ENCODE results near the gene TFR2. TPM values are rescaled to one million over a fixed set of nuclear protein-coding genes. Genes with fewer than 3 reads are reported as not detected.
A peak's percentile ranks its signal among the peaks of the same experiment; 100 is the strongest.

TFR2 gene
- total and polyA plus RNA-seq, 9 of the 15 experiments (the other 6 are each of a cell fraction or from before 2014, with no cell fraction given), result 3.8 to 123 (median 51.1) TPM

GRCh38 chr7:100585511-100586265 lies 55.7 kb downstream of the TFR2 start, which contains the start of gene LRCH4 (continued):
- TF ChIP-seq RERE (CRISPR knock-in tag; IDR thresholded peaks at IDR 0.05; ENCODE audit: borderline replicate concordance) (no peak), IFI16 (CRISPR knock-in tag; IDR thresholded peaks at IDR 0.05) (no peak), ZNF436 (CRISPR knock-in tag; IDR thresholded peaks at IDR 0.05) (no peak), SNAPC5 (CRISPR knock-in tag; IDR thresholded peaks at IDR 0.05) (peak; percentile 57; the same call in 1 of the 2 replicates), ZSCAN32 (CRISPR knock-in tag; IDR thresholded peaks at IDR 0.05) (no peak), ZNF707 (CRISPR knock-in tag; conservative IDR thresholded peaks at IDR 0.05) (no peak), POLR3A (IDR thresholded peaks at IDR 0.05; ENCODE audit: borderline replicate concordance, extremely low read depth, insufficient read depth, insufficient read length) (no peak), KLF16 (IDR thresholded peaks at IDR 0.05) (peak; percentile 91; the same call in 1 of the 2 replicates), ZNF41 (CRISPR knock-in tag; conservative IDR thresholded peaks at IDR 0.05) (0 out of 2 replicates have a peak, but pooled peaks have one; percentile 27), HDAC8 (tag; IDR thresholded peaks at IDR 0.05) (0 out of 2 replicates have a peak, but pooled peaks have one; percentile 30), SMAD1 (IDR thresholded peaks at IDR 0.05; ENCODE audit: low read depth, low read length, partially characterized antibody) (no peak), CBFB (CRISPR knock-in tag; IDR thresholded peaks at IDR 0.05) (no peak), PYGO2 (tag; IDR thresholded peaks at IDR 0.05) (no peak), PHF8 (IDR thresholded peaks at IDR 0.05; ENCODE audit: borderline replicate concordance, low read length) (peak; percentile 98), ZBTB2 (IDR thresholded peaks at IDR 0.05) (0 out of 2 replicates have a peak, but pooled peaks have one; percentile 21), NR2C1 (IDR thresholded peaks at IDR 0.05) (no peak), NR2C1 (tag; IDR thresholded peaks at IDR 0.05) (0 out of 2 replicates have a peak, but pooled peaks have one; percentile 3)
- TF ChIP-seq, protein P1, sequence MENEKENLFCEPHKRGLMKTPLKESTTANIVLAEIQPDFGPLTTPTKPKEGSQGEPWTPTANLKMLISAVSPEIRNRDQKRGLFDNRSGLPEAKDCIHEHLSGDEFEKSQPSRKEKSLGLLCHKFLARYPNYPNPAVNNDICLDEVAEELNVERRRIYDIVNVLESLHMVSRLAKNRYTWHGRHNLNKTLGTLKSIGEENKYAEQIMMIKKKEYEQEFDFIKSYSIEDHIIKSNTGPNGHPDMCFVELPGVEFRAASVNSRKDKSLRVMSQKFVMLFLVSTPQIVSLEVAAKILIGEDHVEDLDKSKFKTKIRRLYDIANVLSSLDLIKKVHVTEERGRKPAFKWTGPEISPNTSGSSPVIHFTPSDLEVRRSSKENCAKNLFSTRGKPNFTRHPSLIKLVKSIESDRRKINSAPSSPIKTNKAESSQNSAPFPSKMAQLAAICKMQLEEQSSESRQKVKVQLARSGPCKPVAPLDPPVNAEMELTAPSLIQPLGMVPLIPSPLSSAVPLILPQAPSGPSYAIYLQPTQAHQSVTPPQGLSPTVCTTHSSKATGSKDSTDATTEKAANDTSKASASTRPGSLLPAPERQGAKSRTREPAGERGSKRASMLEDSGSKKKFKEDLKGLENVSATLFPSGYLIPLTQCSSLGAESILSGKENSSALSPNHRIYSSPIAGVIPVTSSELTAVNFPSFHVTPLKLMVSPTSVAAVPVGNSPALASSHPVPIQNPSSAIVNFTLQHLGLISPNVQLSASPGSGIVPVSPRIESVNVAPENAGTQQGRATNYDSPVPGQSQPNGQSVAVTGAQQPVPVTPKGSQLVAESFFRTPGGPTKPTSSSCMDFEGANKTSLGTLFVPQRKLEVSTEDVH (IDR thresholded peaks at IDR 0.05; ENCODE audit: low read depth, partially characterized antibody), result peak; percentile 24

Data from K562 (cell line).